ENCODE results near the gene ABTB2. TPM values are rescaled to one million over a fixed set of nuclear protein-coding genes. Genes with fewer than 3 reads are reported as not detected.

Gene ABTB2
- total and polyA plus RNA-seq, 9 of the 15 experiments (the other 6 are each of a cell fraction or from before 2014, with no cell fraction given): 0.03 to 0.18 (median 0.12) TPM; not detected in 2

GRCh38 chr11:34254011-34254410, 103.8 kb downstream of the ABTB2 start (continued):
- TF ChIP-seq, protein P1, sequence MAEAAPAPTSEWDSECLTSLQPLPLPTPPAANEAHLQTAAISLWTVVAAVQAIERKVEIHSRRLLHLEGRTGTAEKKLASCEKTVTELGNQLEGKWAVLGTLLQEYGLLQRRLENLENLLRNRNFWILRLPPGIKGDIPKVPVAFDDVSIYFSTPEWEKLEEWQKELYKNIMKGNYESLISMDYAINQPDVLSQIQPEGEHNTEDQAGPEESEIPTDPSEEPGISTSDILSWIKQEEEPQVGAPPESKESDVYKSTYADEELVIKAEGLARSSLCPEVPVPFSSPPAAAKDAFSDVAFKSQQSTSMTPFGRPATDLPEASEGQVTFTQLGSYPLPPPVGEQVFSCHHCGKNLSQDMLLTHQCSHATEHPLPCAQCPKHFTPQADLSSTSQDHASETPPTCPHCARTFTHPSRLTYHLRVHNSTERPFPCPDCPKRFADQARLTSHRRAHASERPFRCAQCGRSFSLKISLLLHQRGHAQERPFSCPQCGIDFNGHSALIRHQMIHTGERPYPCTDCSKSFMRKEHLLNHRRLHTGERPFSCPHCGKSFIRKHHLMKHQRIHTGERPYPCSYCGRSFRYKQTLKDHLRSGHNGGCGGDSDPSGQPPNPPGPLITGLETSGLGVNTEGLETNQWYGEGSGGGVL (CRISPR knock-in tag; IDR thresholded peaks at IDR 0.05): no peak
- no peak for TF ChIP-seq ZNF280A (IDR thresholded peaks at IDR 0.05; ENCODE audit: low read depth, partially characterized antibody)

DNA sequence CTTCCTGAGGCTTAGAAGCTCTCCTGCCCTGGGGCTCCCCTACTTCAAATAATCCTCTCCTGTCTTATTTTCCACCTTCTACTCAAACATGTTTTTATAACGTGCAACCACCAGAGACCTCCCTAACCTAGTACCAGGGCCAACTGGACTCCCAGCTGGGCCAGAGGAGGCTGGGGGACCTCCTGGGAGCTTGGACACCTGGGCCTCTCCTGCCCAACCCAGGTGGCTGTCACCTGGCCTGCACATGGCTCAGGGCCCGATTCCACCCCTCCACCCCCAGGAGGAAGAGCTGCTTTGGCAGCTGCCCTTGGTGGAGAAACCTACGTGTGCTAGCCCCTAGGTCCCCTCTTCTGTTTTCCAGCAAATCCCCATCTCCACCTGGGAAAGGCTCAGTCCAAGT, 105.2 kb downstream of the ABTB2 start:
- Histone ChIP-seq H2AFZ (ENCODE audit: low read depth, low read length) (no peak overlapping the region), H3K9me1 (ENCODE audit: control insufficient read depth, insufficient read depth, low read length) (no peaks in the 10 kb centered on the region), H4K20me1 (replicated peaks; ENCODE audit: control insufficient read depth, insufficient read depth, low read length) (no peaks in the 10 kb centered on the region), H3K4me2 (ENCODE audit: insufficient read depth, low read length) (no peak overlapping the region), H3K9me3 (replicated peaks; ENCODE audit: control insufficient read depth, insufficient read depth, low read depth, low read length) (no peaks in the 10 kb centered on the region), H3K27ac (ENCODE audit: extremely low read depth, low read depth, low read length) (no peak overlapping the region), H3K9ac (ENCODE audit: insufficient read depth in 1 of 2, low read depth in 2 of 2, low read length in 2 of 2) (no peak overlapping the region), H3K79me2 (ENCODE audit: control insufficient read depth, insufficient read depth, low read length) (no peaks in the 10 kb centered on the region), H3K4me1 (replicated peaks in 1 of 2; ENCODE audit: control insufficient read depth in 2 of 2, insufficient read depth in 2 of 2, low read length in 2 of 2) (peaks cover 0 to 6% of the 10 kb centered on the region in 2 experiments; a peak in 1 of 5 replicates), H3K27me3 (ENCODE audit: control insufficient read depth in 2 of 2, insufficient read depth in 2 of 2, low read length in 2 of 2) (peaks cover 14 to 44% of the 10 kb centered on the region in 2 experiments), H3K4me3 (no peak overlapping the region), H3K36me3 (ENCODE audit: control insufficient read depth, insufficient read depth, low read length) (no peaks in the 10 kb centered on the region)
- intact Hi-C loops (cut with micrococcal nuclease): no loop called here
- ATAC-seq (no peak), DNase-seq (ENCODE audit: extremely low read depth in 1 of 4, low spot score in 3 of 4) (no peak), FAIRE-seq (no peak)
- no TSS peak for BruUV-seq (replicated peaks)
- in situ Hi-C loops (cut with MboI): no loop called here
- WGBS (ENCODE audit: insufficient coverage, low coverage, missing lambda C conversion rate): 3% methylated on average over 3 of the region's 3 CpGs
- CTCF ChIA-PET (ENCODE audit: low intra/inter-chr PET ratio): no interaction called here
- POLR2A ChIA-PET: interaction anchor here (0.6 kb wide), 1 partner anchor 12 kb away, joined by 5 read pairs; no protein-coding TSS in a partner anchor
- TF ChIP-seq MBD2 (IDR thresholded peaks at IDR 0.05; ENCODE audit: borderline replicate concordance, low read depth) (no peak), ILF3 (IDR thresholded peaks at IDR 0.05; ENCODE audit: borderline replicate concordance) (no peak), MED1 (CRISPR knock-in tag; IDR thresholded peaks at IDR 0.05; ENCODE audit: borderline replicate concordance) (no peak), FOXJ3 (CRISPR knock-in tag; IDR thresholded peaks at IDR 0.05) (no peak), CREM (IDR thresholded peaks at IDR 0.05; ENCODE audit: low read depth) (no peak), ZNF436 (CRISPR knock-in tag; IDR thresholded peaks at IDR 0.05) (no peak), CTBP1 (IDR thresholded peaks at IDR 0.05; ENCODE audit: borderline replicate concordance) (no peak), ZBTB1 (CRISPR knock-in tag; IDR thresholded peaks at IDR 0.05; ENCODE audit: borderline replicate concordance, low read depth) (no peak), CBX8 (IDR thresholded peaks at IDR 0.05; ENCODE audit: borderline replicate concordance, extremely low read depth, low read depth, low read length, poor library complexity, severe bottlenecking) (no peak), BCOR (IDR thresholded peaks at IDR 0.05) (no peak), HLTF (IDR thresholded peaks at IDR 0.05) (no peak), NFIC (IDR thresholded peaks at IDR 0.05) (no peak), PTTG1 (tag; IDR thresholded peaks at IDR 0.05; ENCODE audit: low read depth) (no peak), PHF21A (IDR thresholded peaks at IDR 0.05; ENCODE audit: borderline replicate concordance, low read depth) (no peak), SMARCE1 (IDR thresholded peaks at IDR 0.05) (no peak), SNRNP70 (optimal IDR thresholded peaks at IDR 0.05; ENCODE audit: low read depth, low read length) (no peak)
- TF ChIP-seq, protein P2, sequence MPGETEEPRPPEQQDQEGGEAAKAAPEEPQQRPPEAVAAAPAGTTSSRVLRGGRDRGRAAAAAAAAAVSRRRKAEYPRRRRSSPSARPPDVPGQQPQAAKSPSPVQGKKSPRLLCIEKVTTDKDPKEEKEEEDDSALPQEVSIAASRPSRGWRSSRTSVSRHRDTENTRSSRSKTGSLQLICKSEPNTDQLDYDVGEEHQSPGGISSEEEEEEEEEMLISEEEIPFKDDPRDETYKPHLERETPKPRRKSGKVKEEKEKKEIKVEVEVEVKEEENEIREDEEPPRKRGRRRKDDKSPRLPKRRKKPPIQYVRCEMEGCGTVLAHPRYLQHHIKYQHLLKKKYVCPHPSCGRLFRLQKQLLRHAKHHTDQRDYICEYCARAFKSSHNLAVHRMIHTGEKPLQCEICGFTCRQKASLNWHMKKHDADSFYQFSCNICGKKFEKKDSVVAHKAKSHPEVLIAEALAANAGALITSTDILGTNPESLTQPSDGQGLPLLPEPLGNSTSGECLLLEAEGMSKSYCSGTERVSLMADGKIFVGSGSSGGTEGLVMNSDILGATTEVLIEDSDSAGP (CRISPR knock-in tag; IDR thresholded peaks at IDR 0.05): no peak

Data from K562 (cell line).